Astrocyte of the spinal cord (primary cell): ENCODE results near the gene DDX39B.

Source experiments
- DNase-seq: peaks from one replicate; pipeline ENCODE4 v3.0.0; 2011; ENCODE audit warnings: low read depth, low spot score
- H3K4me3 ChIP-seq: 2 replicates; pipeline ENCODE4 v1.5.1; 2011; ENCODE audit warnings: low read depth, mild to moderate bottlenecking, low read length, moderate library complexity
- in situ Hi-C: cut with HindIII; loops from 2 replicates; pipeline ENCODE4 v1.10.0; 2017; ENCODE audit warnings: low sequenced_read_pairs
- TF ChIP-seq, protein P1 (sequence below): IDR thresholded peaks from 2 replicates; pipeline ENCODE4 v1.5.1; 2012; ENCODE audit warnings: low read depth, mild to moderate bottlenecking, low read length, inconsistent platforms

The DDX39B gene

DNA sequence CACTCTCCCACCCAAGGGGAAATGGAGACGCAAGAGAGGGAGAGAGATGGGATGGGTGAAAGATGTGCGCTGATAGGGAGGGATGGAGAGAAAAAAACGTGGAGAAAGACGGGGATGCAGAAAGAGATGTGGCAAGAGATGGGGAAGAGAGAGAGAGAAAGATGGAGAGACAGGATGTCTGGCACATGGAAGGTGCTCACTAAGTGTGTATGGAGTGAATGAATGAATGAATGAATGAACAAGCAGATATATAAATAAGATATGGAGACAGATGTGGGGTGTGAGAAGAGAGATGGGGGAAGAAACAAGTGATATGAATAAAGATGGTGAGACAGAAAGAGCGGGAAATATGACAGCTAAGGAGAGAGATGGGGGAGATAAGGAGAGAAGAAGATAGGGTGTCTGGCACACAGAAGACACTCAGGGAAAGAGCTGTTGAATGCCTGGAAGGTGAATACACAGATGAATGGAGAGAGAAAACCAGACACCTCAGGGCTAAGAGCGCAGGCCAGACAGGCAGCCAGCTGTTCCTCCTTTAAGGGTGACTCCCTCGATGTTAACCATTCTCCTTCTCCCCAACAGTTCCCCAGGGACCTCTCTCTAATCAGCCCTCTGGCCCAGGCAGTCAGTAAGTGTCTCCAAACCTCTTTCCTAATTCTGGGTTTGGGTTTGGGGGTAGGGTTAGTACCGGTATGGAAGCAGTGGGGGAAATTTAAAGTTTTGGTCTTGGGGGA, 34.3 kb upstream of the DDX39B start:
- TF ChIP-seq, protein P1, sequence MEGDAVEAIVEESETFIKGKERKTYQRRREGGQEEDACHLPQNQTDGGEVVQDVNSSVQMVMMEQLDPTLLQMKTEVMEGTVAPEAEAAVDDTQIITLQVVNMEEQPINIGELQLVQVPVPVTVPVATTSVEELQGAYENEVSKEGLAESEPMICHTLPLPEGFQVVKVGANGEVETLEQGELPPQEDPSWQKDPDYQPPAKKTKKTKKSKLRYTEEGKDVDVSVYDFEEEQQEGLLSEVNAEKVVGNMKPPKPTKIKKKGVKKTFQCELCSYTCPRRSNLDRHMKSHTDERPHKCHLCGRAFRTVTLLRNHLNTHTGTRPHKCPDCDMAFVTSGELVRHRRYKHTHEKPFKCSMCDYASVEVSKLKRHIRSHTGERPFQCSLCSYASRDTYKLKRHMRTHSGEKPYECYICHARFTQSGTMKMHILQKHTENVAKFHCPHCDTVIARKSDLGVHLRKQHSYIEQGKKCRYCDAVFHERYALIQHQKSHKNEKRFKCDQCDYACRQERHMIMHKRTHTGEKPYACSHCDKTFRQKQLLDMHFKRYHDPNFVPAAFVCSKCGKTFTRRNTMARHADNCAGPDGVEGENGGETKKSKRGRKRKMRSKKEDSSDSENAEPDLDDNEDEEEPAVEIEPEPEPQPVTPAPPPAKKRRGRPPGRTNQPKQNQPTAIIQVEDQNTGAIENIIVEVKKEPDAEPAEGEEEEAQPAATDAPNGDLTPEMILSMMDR: no peak
- DNase-seq: no peak
- no peak overlapping the region for H3K4me3 ChIP-seq
- in situ Hi-C loops: no loop called here

DNA sequence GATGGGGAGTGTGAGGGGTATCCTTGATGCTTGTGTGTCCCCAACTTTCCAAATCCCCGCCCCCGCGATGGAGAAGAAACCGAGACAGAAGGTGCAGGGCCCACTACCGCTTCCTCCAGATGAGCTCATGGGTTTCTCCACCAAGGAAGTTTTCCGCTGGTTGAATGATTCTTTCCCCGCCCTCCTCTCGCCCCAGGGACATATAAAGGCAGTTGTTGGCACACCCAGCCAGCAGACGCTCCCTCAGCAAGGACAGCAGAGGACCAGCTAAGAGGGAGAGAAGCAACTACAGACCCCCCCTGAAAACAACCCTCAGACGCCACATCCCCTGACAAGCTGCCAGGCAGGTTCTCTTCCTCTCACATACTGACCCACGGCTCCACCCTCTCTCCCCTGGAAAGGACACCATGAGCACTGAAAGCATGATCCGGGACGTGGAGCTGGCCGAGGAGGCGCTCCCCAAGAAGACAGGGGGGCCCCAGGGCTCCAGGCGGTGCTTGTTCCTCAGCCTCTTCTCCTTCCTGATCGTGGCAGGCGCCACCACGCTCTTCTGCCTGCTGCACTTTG, 33.6 kb upstream of the DDX39B start, which contains the start of gene TNF:
TNF (plus strand) TSS at position 231 of the 567 bp plus-strand sequence; CDS start at position 408, 177 bp downstream.
- no peak for DNase-seq
- no peak within 1 kb of the TSS for H3K4me3 ChIP-seq
- TF ChIP-seq, protein P1: no peak
- in situ Hi-C loops: no loop called here

DNA sequence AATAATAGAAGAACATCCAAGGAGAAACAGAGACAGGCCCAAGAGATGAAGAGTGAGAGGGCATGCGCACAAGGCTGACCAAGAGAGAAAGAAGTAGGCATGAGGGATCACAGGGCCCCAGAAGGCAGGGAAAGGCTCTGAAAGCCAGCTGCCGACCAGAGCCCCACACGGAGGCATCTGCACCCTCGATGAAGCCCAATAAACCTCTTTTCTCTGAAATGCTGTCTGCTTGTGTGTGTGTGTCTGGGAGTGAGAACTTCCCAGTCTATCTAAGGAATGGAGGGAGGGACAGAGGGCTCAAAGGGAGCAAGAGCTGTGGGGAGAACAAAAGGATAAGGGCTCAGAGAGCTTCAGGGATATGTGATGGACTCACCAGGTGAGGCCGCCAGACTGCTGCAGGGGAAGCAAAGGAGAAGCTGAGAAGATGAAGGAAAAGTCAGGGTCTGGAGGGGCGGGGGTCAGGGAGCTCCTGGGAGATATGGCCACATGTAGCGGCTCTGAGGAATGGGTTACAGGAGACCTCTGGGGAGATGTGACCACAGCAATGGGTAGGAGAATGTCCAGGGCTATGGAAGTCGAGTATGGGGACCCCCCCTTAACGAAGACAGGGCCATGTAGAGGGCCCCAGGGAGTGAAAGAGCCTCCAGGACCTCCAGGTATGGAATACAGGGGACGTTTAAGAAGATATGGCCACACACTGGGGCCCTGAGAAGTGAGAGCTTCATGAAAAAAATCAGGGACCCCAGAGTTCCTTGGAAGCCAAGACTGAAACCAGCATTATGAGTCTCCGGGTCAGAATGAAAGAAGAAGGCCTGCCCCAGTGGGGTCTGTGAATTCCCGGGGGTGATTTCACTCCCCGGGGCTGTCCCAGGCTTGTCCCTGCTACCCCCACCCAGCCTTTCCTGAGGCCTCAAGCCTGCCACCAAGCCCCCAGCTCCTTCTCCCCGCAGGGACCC, 32.6 kb upstream of the DDX39B start:
- in situ Hi-C loops: no loop called here
- TF ChIP-seq, protein P1: no peak
- DNase-seq: no peak
- no peak overlapping the region for H3K4me3 ChIP-seq

DNA sequence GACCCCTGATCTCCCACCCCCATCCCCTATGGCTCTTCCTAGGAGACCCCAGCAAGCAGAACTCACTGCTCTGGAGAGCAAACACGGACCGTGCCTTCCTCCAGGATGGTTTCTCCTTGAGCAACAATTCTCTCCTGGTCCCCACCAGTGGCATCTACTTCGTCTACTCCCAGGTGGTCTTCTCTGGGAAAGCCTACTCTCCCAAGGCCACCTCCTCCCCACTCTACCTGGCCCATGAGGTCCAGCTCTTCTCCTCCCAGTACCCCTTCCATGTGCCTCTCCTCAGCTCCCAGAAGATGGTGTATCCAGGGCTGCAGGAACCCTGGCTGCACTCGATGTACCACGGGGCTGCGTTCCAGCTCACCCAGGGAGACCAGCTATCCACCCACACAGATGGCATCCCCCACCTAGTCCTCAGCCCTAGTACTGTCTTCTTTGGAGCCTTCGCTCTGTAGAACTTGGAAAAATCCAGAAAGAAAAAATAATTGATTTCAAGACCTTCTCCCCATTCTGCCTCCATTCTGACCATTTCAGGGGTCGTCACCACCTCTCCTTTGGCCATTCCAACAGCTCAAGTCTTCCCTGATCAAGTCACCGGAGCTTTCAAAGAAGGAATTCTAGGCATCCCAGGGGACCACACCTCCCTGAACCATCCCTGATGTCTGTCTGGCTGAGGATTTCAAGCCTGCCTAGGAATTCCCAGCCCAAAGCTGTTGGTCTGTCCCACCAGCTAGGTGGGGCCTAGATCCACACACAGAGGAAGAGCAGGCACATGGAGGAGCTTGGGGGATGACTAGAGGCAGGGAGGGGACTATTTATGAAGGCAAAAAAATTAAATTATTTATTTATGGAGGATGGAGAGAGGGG, 31.7 kb upstream of the DDX39B start:
- in situ Hi-C loops: no loop called here
- DNase-seq: no peak
- H3K4me3 ChIP-seq: no peak overlapping the region

DNA sequence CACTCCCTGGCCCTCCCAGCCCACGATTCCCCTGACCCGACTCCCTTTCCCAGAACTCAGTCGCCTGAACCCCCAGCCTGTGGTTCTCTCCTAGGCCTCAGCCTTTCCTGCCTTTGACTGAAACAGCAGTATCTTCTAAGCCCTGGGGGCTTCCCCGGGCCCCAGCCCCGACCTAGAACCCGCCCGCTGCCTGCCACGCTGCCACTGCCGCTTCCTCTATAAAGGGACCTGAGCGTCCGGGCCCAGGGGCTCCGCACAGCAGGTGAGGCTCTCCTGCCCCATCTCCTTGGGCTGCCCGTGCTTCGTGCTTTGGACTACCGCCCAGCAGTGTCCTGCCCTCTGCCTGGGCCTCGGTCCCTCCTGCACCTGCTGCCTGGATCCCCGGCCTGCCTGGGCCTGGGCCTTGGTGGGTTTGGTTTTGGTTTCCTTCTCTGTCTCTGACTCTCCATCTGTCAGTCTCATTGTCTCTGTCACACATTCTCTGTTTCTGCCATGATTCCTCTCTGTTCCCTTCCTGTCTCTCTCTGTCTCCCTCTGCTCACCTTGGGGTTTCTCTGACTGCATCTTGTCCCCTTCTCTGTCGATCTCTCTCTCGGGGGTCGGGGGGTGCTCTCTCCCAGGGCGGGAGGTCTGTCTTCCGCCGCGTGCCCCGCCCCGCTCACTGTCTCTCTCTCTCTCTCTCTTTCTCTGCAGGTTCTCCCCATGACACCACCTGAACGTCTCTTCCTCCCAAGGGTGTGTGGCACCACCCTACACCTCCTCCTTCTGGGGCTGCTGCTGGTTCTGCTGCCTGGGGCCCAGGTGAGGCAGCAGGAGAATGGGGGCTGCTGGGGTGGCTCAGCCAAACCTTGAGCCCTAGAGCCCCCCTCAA, 30.5 kb upstream of the DDX39B start, which contains the start of gene LTA:
LTA (plus strand) TSS at position 249 of the 871 bp plus-strand sequence; CDS start at position 703, 454 bp downstream.
- in situ Hi-C loops: no loop called here
- no peak within 1 kb of the TSS for H3K4me3 ChIP-seq
- TF ChIP-seq, protein P1: no peak
- no peak for DNase-seq

More for the DNA sequence above, 31.7 kb upstream of the DDX39B start:
- TF ChIP-seq, protein P1: no peak
